Erythroblast (primary cell): ENCODE measurements around the gene SLC16A12.

Source experiments
- DNase-seq, 2 experiments: peaks; one replicate each; lab custom pipeline; 2025; lab: John Stamatoyannopoulos, UW
- GATA1 ChIP-seq: IDR thresholded peaks from 2 replicates; pipeline ENCODE4 v1.6.1; 2011; ENCODE audit warnings: low read depth, mild to moderate bottlenecking, control low read depth, low read length, moderate library complexity
- POLR2A ChIP-seq: IDR thresholded peaks from 2 replicates; pipeline ENCODE4 v1.6.1; 2011; ENCODE audit warnings: mild to moderate bottlenecking, low read length

Gene SLC16A12

DNA sequence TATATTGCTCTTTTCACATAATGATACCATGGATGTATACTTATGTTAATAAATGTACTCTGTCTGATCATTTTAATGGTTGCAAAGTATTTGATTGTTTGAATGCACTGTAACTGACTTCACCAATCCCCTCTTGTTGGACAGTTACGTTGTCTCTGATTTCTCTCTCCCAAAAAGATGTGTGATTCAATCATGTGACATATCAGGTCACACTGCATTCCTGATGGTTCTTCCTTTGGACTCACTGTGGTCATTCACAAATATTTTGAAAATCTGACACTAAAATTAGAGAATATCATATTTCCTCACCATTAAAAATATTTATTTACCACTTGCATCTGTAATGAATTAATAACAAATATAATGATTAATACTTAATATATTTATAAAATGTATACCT, 22.2 kb downstream of the SLC16A12 start:
- DNase-seq = no peak
- TF ChIP-seq GATA1 (no peak), POLR2A (no peak)

DNA sequence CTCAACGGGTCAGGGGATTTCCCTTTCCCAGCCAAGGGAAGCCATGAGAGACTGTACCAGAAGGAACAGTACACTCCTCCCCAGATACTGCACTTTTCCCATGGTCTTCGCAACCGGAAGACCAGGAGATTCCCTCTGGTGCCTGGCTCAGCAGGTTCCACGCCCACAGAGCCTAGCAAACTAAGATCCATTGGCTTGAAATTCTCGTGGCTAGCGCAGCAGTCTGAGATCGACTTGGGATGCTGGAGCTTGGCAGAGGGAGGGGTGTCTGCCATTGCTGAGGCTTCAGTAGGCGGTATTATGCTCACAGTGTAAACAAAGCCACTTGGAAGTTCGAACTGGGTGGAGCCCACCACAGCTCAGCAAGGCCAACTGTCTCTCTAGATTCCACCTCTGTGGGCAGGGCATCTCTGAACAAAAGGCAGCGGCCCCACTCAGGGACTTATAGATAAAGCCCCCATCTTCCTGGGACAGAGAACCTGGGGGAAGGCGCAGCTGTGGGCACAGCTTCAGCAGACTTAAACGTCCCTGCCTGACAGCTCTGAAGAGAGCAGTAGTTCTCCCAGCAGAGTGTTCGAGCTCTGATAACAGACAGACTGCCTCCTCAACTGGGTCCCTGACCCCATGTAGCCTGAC, 29.6 kb downstream of the SLC16A12 start:
- TF ChIP-seq POLR2A = no peak
- no peak for TF ChIP-seq GATA1
- no peak for DNase-seq

DNA sequence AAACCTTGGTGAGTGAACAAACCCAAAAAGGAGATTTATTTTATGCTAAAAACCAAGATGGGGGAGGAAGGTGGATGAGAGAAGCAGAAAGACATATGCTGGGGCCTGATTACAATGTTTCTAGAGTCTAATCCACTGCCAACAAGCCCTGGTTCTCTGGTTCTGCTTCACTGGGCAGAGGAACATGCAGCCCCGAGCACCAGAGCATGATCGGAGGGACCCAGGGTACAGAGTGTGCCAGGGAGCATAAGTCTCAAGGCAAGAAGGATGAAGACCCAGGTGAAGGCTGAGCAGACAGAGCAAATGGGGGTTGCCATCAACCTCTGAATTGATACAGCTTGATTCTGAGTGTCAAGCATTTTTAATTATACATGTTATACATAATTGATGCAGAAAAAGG, 30.7 kb downstream of the SLC16A12 start:
- no peak for TF ChIP-seq GATA1
- TF ChIP-seq POLR2A = no peak
- DNase-seq = no peak

DNA sequence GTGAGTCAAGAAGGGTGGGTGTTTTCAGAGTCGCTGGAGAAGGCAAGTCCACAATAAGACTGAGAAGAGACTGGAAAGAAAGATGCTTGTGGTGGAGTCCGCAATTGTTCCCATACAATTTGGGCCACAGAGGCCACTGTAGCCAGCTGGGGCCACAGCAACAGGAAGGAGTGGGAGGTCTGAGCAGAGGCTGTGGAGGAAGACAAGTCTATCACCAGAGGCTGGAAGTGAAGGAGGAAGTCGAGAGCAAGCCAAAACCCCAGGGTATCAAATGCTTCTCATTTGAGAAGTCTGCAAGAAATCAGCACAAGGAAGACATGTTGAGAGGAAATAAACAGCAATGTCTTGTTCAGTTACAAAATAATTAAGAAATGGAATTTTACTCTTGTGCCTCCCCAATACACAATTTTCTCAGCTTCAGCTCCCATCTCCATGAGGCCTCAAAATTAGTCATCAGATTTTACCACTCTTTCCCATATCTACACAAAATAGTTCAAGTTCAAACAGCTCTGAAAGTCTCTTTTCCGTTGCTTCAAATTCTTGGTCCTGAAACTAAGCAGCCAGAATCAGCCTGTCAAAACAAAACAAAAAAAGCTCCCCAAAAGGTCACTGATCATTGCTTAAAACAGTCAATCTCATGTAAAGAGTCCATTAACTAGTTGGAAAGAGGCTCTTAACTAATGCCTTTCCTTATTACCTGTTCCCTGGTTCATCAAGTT, 31.6 kb downstream of the SLC16A12 start:
- DNase-seq = no peak
- no peak for TF ChIP-seq POLR2A
- no peak for TF ChIP-seq GATA1

DNA sequence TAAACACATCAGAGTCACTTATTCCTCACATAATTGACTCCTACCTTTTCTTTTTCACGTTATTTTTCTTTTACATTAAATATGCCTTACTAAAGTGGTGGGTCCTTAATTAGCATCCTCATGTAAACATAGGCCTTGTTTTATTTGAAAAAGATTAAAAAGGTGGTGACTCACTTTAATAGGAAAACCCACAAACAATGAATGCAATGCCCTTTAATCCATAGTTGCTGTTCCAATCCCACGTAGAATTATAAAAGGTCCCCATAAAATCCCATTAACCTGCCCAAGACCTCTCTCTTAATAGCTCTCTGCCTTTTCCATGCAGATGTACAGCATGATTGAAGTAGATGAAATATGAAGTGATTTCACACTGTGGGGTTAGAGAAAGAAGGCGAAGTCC, 32.2 kb downstream of the SLC16A12 start:
- DNase-seq = no peak

DNA sequence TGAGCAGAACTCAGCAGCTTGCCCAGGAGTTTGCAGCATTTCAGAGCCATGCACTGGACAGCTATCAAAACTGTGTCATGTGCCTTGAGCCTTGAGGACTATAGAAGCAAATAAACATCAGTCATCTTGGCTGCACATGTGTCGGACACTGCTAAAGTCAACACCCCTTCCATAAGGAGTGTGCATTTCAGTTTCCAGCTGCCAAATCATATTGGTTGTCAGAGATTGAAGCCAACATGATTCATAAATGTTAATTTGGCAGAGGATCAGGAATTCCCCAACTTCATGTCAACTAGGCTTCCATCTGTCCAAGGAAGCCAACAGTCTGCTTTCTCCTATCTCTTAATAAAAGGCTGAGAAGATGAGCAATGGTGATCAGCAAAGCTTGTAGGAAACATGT, 32.8 kb downstream of the SLC16A12 start:
- no peak for DNase-seq
- TF ChIP-seq GATA1 (no peak), POLR2A (no peak)

More for the DNA sequence above, 32.2 kb downstream of the SLC16A12 start:
- TF ChIP-seq POLR2A (no peak), GATA1 (no peak)

DNA sequence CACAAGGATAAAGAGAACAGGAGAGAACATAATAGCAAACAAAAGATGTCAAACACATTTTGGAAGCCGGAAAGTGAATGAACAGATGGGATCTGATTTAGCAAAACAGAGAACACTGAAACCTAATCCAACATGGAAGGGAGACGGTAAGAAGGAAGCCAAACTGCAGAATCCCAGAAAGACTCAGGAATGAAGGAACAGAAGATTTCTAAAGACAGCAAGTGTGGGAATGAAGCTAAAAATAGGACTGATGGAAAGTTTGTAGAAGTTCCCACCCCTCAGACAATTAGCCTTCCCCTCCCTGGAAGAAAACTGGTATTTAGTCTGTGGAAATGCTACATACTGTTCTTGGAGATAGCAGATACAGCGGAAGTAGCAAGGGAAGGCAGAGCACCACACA, 40.8 kb downstream of the SLC16A12 start:
- no peak for DNase-seq
- no peak for TF ChIP-seq GATA1
- TF ChIP-seq POLR2A = no peak

DNA sequence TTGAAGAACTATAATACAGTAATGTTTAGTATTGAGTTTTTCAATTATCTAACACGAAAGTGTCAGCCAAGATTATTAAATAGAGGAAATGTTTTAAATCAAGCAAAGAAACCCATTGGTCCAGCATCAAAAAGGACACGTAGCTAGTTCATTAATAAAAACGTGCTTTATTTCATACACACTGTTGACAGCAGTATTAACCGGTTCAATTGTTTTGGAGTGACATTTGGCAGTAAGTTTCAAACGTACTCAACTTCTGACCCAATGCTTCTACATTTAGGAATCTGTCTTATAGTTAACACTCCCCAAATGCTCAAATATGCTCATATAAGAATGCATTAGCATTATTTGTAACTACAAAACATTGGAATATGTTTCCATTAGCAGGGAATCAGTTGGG, 41.3 kb downstream of the SLC16A12 start:
- no peak for DNase-seq
- TF ChIP-seq POLR2A = no peak
- TF ChIP-seq GATA1 = no peak

DNA sequence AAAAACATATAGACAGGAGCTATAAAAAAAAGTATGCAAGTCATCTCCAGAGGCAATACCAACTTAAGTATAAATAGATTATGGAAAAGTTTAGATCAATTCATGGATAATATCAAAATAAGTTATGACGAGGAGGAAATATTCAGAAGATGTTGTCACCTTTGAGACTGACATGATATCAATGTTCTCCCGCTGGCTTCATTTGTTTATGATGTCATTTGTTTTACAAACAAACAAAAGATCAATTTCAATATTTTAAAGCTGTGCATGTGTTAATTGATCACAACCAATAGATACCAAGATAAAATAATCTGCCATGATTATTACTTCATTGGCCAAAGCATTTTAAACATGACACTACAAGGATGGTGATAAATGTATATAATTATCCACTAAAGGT, 43.5 kb downstream of the SLC16A12 start:
- DNase-seq = no peak
- TF ChIP-seq GATA1 = no peak
- no peak for TF ChIP-seq POLR2A

DNA sequence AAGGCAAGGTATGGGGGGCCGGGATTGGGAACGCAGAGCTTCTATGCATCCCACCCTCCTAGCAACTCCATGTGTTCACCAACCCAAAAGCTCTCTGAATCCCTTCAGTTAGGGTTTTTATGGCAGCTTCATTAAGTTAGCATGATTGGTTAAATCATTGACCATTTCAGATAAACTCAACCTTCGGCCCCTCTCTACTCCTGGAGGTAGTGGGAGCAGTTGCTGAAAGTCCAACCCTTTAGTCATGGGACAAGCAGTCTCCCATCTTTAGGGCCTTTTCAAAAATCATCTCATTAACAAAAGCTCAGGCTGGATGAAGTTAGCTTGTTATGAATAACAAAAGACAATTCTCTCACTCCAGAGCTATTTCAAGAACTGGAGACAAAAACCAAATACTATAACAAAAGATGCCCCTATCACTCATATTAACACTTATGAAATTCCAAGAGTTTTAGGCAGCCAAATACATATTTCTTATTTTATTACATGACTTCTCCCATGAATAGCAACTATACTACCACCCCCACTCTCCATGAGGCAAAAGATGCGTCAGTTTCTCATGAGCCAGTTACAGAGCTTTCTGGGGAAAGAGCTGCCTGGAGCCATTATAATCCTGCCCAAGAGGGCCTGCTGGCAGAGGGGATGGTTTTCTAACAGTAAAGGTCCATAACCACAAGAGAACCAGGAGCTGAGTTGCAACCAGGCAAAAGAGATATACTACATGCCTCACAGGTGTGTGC, 44.6 kb downstream of the SLC16A12 start:
- TF ChIP-seq POLR2A = no peak
- no peak for TF ChIP-seq GATA1
- DNase-seq = no peak

DNA sequence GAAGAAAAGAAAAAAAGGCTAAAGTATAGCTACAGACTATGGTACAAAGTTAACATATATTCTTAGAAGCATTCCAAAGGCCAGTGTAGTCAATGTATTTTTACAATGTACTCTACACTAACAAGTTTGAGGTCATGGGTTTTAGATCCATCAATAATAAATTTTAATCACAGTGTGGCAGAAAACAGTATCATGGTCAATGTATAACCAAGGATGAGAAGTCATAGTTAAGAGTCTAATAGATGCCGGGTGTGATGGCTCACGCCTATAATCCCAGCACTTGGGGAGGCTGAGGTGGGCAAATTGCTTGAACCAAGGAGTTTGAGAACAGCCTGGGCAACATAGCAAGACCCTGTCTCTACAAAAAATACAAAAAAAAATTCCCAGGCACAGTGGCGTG, 53.1 kb downstream of the SLC16A12 start:
- TF ChIP-seq POLR2A = no peak
- TF ChIP-seq GATA1 = no peak

DNA sequence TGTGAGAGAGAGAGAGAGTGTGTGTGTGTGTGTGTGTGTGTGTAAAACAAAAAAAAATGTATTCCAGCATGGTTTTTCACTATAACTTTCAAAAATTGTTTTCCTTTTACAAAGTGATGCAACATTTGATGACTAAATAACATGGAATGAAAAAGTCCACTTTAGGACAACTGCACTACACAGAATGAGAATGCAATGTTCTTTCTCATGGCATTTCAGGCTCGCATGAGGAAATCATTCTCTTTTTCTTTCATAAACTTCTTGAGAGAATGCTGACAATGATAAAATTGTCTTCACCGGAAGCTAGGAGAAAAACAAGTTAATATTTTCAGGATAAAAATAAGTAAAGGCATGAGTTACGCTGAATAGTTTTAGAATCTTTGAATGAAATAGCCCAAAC, 53.7 kb downstream of the SLC16A12 start:
- no peak for DNase-seq
- TF ChIP-seq POLR2A = no peak
- no peak for TF ChIP-seq GATA1

More for the DNA sequence above, 53.1 kb downstream of the SLC16A12 start:
- DNase-seq = no peak

DNA sequence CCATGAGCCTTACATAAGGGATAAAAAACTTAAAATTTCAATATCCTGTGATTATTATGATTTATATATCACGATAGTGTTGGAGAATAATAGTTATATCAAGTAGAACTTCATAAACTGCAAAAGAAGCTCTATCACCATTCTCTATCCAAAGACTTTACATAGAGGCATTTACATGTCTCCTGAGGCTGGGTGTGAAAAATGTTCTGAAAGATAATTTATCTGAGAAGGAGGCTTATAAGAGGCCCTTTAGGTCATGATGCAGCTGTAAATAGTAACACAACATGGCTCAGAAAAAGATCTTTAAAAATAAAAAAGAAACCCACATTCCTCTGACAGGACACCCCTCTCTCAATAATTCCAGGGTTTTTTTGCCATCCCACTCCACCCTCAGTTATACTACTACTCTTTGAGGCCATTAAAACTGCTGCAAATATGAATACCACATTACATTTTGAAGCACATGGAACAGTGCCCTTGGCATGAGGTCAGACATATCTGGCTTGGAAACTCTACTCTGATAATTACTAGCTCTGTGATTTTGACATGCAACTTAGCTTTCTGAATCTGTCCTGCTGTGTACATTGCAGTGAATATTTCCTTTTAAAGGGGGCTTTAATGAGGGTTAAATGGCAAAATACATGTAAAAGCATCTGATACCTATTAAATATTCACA, 55.5 kb downstream of the SLC16A12 start:
- TF ChIP-seq GATA1 (no peak), POLR2A (no peak)
- no peak for DNase-seq
